Epithelial cell of esophagus (primary cell): ENCODE results near the gene PFKM.
"Not testable (repeated sequence)": the region's sequence is repeated elsewhere in the genome, so short reads cannot be mapped to it uniquely, and the experiment has no call there.

Experiments used
- DNase-seq: peaks from one replicate; pipeline ENCODE4 v3.0.0; 2010; ENCODE audit warnings: low read depth
- H3K4me3 ChIP-seq: 2 replicates; pipeline ENCODE4 v1.5.1; 2011; ENCODE audit warnings: mild to moderate bottlenecking, low read length, control low read depth
- TF ChIP-seq, protein P1 (sequence below): IDR thresholded peaks from 2 replicates; pipeline ENCODE4 v1.5.1; 2011; ENCODE audit warnings: low read depth, mild to moderate bottlenecking, low read length, control low read depth, inconsistent platforms; ENCODE audit not compliant: insufficient read depth; ENCODE audit errors: missing control alignments

Gene PFKM

DNA sequence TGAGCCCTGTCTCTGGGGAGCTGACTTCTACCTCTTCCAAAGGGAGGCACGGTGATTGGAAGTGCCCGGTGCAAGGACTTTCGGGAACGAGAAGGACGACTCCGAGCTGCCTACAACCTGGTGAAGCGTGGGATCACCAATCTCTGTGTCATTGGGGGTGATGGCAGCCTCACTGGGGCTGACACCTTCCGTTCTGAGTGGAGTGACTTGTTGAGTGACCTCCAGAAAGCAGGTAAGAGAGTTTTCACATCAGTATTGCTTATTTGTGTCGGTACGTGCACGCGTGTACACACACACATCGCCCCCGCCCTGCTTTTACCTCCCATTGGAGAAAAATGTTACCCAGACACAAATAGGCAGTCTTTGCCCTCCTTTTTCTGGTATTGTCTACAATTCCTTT is 13.7 kb downstream of the PFKM start:
- H3K4me3 ChIP-seq, result no peak overlapping the region
- TF ChIP-seq, protein P1, sequence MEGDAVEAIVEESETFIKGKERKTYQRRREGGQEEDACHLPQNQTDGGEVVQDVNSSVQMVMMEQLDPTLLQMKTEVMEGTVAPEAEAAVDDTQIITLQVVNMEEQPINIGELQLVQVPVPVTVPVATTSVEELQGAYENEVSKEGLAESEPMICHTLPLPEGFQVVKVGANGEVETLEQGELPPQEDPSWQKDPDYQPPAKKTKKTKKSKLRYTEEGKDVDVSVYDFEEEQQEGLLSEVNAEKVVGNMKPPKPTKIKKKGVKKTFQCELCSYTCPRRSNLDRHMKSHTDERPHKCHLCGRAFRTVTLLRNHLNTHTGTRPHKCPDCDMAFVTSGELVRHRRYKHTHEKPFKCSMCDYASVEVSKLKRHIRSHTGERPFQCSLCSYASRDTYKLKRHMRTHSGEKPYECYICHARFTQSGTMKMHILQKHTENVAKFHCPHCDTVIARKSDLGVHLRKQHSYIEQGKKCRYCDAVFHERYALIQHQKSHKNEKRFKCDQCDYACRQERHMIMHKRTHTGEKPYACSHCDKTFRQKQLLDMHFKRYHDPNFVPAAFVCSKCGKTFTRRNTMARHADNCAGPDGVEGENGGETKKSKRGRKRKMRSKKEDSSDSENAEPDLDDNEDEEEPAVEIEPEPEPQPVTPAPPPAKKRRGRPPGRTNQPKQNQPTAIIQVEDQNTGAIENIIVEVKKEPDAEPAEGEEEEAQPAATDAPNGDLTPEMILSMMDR, result no peak
- DNase-seq, result no peak

DNA sequence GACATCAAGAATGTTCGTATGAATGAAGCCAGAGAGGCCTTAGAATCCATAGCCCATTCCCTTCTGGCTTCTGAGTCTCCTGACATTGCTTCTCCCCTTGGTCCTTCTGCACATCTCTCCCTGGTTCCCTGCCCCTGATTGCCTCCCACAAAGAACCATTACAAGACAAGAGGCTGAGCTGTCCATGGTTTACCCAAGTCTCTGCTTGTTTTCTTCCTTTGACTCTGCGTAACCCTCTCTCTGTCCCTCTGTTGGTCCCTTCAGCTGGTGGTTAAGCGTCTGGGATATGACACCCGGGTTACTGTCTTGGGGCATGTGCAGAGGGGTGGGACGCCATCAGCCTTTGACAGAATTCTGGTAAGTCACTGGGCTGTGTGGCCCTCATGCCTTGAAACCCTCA is 15.9 kb downstream of the PFKM start:
- H3K4me3 ChIP-seq, result no peak overlapping the region
- DNase-seq, result no peak
- TF ChIP-seq, protein P1, result no peak

DNA sequence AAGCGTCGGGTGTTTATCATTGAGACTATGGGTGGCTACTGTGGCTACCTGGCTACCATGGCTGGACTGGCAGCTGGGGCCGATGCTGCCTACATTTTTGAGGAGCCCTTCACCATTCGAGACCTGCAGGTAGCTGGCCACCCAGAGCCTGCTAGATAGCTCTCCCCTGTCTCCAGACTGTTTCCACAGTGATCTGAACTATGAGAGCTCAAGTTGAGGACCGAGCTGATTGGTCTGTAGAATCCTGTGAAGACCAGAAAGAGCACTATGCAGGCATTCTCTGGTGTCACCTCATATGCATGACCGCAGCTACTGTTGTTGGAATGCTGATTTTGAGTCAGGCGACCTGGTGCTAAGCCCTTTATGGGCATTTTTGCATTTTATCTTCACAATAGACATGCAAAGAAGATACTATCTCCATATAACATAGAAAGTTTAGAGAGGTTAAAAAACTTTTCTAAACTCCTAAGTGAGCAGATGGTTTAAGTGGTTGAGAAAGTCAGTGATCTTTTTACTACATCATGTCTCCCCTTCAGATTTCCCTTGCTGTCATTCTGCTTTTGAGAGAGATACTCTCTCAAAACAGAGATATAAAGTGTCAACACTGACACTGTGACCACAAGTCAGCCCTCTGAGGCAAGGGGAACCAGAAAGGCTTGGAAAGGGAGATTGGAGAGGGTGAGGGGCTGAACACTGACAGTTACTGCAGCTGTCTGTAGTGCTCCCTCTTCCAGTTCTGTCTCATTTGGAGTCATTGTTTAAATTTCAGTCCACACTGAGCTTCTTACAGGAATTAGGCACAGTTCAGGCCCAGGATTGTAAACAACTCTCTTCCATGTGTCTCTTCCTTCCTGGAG is 23.9 kb downstream of the PFKM start:
- no peak for DNase-seq
- TF ChIP-seq, protein P1, result no peak
- H3K4me3 ChIP-seq, result no peak overlapping the region

DNA sequence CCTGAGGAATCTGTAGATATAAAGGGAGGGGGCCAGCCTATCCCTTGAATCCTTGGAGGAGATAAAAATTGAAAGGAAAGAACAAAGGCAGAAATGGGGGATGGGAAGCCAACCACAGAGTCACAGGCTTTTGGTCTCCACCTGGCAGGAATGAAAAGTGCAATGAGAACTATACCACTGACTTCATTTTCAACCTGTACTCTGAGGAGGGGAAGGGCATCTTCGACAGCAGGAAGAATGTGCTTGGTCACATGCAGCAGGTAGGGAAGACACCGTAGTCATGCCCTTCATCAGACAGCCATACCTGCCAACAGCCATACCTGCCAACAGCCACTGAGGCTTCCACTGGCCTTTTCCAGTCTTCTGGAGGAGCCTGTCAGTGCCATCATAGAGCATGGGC is 24.7 kb downstream of the PFKM start:
- no peak overlapping the region for H3K4me3 ChIP-seq
- TF ChIP-seq, protein P1, result no peak
- DNase-seq, result no peak

DNA sequence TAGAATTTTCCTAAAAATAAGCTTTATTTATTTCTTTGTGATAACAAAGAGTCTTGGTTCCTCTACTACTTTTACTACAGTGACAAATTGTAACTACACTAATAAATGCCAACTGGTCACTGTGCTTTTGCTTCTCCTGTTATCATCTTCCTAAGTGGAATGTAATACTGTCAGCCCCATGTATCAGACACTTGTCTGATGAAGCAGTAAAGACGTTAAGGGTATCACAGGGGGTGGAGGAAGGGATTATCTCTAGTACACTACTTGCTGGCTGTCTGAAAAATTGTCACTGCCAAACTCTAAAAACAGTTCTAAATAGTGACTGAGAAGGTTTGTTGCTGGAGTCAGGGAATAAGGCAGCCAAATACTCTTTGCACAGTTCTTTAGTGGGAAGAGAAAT is 26.8 kb downstream of the PFKM start:
- TF ChIP-seq, protein P1, result no peak
- no peak overlapping the region for H3K4me3 ChIP-seq
- DNase-seq, result no peak

DNA sequence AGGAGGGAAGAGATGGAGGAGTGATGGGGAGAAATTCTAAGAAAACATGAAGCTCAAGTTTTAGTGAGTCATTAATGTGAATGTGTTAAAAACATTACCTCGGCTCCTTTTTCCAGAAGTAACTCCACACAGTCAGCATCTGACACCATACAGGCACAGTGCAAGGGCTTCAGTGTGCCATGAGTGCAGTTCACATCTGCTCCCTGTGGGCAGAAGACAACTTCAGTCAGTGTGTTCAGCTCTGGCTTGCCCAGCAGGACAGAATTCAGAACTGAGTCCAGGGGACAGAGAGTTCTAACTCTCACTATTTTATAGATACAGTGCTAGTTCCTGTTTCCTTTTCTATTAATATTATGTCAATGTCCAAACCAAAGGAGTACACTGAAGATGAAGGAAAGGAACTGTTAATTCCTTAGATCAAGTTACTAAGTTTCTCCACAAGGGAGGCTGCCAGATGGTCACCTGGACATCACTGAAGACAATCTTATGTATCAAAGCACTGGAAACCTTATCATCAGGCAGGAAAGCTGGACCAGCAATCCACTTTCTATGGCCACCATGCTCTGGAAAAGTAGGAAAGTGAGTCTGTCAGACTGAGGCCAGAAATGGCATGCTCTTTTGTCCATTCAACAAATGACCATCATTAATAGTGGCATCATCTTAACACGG is 32.1 kb downstream of the PFKM start:
- H3K4me3 ChIP-seq, result no peak overlapping the region
- no peak for DNase-seq
- TF ChIP-seq, protein P1, result no peak

DNA sequence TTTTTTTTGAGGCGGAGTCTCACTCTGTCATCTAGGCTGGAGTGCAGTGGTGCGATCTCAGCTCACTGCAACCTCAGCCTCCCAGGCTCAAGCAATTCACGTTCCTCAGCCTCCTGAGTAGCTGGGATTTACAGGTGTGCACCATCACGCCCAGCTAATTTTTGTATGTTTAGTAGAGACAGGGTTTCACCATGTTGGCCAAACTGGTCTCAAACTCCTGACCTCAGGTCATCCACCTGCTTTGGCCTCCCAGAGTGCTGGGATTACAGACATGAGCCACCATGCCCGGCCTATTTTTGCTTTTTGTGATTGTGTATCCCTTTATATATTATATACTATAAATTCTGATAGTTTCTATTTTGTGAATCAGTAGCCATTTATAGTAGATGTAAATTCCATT is 36.6 kb downstream of the PFKM start:
- DNase-seq, H3K4me3 ChIP-seq: not testable (repeated sequence)
